Heart left ventricle (tissue), 16 donors: ENCODE results near the gene JOSD2. TPM values are rescaled to one million over a fixed set of nuclear protein-coding genes. Genes with fewer than 3 reads are reported as not detected.
A peak's percentile ranks its signal among the peaks of the same experiment; 100 is the strongest.

ENCODE experiments used
- ATAC-seq, 4 donors: fragments of 200-7000 bp; cut with Tn5 transposase; one replicate each; pipeline ENCODE4 v1.9.1; 2020 to 2022; ENCODE audit warnings: moderate library complexity in 4 of 4, mild to moderate bottlenecking in 3 of 4, moderate number of reproducible peaks in 1 of 4
- DNase-seq, 5 donors: peaks; one replicate each; pipeline ENCODE4 v3.0.0-alpha.2; 2020
- H3K27ac ChIP-seq, 12 donors: fragments of 200-600 bp; sonication (generic) in 4 of 12; one replicate each; pipeline versions ENCODE4 v1.5.0 to v1.8.0; 2016 to 2022; ENCODE audit warnings: mild to moderate bottlenecking in 2 of 12
- H3K27me3 ChIP-seq, 9 donors: fragments of 200-600 bp; sonication (generic) in 2 of 9; one replicate each; pipeline versions ENCODE4 v1.5.1 to v1.8.0; 2016 to 2022; ENCODE audit warnings: mild to moderate bottlenecking in 3 of 9
- H3K36me3 ChIP-seq, 9 donors: fragments of 200-600 bp; sonication (generic) in 2 of 9; one replicate each; pipeline versions ENCODE4 v1.5.0 to v1.8.0; 2018 to 2022; ENCODE audit warnings: mild to moderate bottlenecking in 2 of 9
- H3K4me1 ChIP-seq, 12 donors: fragments of 200-600 bp; sonication (generic) in 4 of 12; one replicate each; pipeline versions ENCODE4 v1.5.0 to v1.8.0; 2016 to 2022; ENCODE audit warnings: mild to moderate bottlenecking in 3 of 12
- H3K4me3 ChIP-seq, 12 donors: fragments of 200-600 bp; sonication (generic) in 4 of 12; one replicate each; pipeline versions ENCODE4 v1.5.0 to v1.8.0; 2017 to 2022; ENCODE audit warnings: mild to moderate bottlenecking in 9 of 12, moderate library complexity in 4 of 12
- H3K9me3 ChIP-seq, 12 donors: fragments of 200-600 bp; sonication (generic) in 4 of 12; one replicate each; pipeline versions ENCODE4 v1.5.0 to v1.8.0; 2016 to 2022; ENCODE audit warnings: mild to moderate bottlenecking in 1 of 12
- POLR2A ChIP-seq, 2 donors: fragments of 450-650 bp; IDR thresholded peaks; one replicate each; pipeline ENCODE4 v1.6.1; 2017; ENCODE audit warnings: antibody characterized with exemption in 2 of 2, mild to moderate bottlenecking in 2 of 2, moderate library complexity in 2 of 2
- WGBS, 4 donors: extraction: QIAGEN DNeasy Blood & Tissue Kit in 2 of 4; methylation state at CpG; one replicate each; pipeline versions ENCODE4 v1.1.5 to v1.1.7; 2013 to 2018; 5-methylcytosine and 5-hydroxymethylcytosine counted together
- intact Hi-C, 10 donors: fragments of 100-400 bp; cut with DNase I; formaldehyde crosslinking; loops; one replicate each; pipeline versions ENCODE4 v1.11.1 to v1.14.2; 2022
- polyA plus RNA-seq, 2 donors: library from polyadenylated mRNA; stranded (reverse); fragments of 200-250 nt; gene quantifications; one replicate each; pipeline ENCODE4 v1.2.3, GENCODE V29; 2013
- total RNA-seq, 9 donors: library from RNA; depleted of rRNA in 2 of 9; stranded (reverse); fragments of >200 nt in 2 of 9; fragmentation: NEBNext Ultra II Directional in 3 of 9; extraction: Animal tissue kit (Norgen Biotek cat#: 25700) in 3 of 9; gene quantifications; one replicate each; pipeline versions ENCODE4 v1.1.0 to v1.2.4, GENCODE V29; 2016 to 2023
- TF ChIP-seq, protein P1 (sequence below), 12 donors: fragments of 200-600 bp; sonication (generic) in 4 of 12; IDR thresholded peaks; one replicate each; pipeline versions ENCODE4 v1.5.0 to v1.8.0; 2018 to 2022; ENCODE audit warnings: antibody characterized with exemption in 12 of 12, mild to moderate bottlenecking in 5 of 12
- donor health status: ischemic (EF 13 %, LVEDD 7.1; RV severe dilation, severe dysfunction).
- donor health status: healthy with polysubstance abuse.
- donor health status: DM: no; HTN: yes; CAD: no.
- donor health status: DM: no; HTN: no; CAD: no.
- donor health status: ischemic (EF 25% LVEDD 6.9; RV normal size, moderate dysfunction).
- donor health status: ischemic (EF 25% LVEDD 5.7; RV mildly dilated, moderate dysfunction).
- donor health status: healthy.
- donor health status: DM: yes; HTN: yes; CAD: no.
- donor health status: ischemic (EF 35%, LVEDD 5.7; RV mildly dilated, moderate dysfunction).
- donor health status: nonischemic (EF 11% LVEDD 7.7; RV severe dilation, severe dysfunction).
- donor health status: DM: yes; HTN: yes; CAD: no.
- donor health status: PGD.
- donor health status: ischemic (EF 29% LVEDD 5.4; RV normal size, mild dysfunction).
- donor health status: nonischemic (EF 23%, LVEDD 6.1; RV moderate dilation, normal function).

JOSD2 gene
- total and polyA plus RNA-seq, 11 donors: 18.7 to 49.7 (median 30.8) TPM

DNA sequence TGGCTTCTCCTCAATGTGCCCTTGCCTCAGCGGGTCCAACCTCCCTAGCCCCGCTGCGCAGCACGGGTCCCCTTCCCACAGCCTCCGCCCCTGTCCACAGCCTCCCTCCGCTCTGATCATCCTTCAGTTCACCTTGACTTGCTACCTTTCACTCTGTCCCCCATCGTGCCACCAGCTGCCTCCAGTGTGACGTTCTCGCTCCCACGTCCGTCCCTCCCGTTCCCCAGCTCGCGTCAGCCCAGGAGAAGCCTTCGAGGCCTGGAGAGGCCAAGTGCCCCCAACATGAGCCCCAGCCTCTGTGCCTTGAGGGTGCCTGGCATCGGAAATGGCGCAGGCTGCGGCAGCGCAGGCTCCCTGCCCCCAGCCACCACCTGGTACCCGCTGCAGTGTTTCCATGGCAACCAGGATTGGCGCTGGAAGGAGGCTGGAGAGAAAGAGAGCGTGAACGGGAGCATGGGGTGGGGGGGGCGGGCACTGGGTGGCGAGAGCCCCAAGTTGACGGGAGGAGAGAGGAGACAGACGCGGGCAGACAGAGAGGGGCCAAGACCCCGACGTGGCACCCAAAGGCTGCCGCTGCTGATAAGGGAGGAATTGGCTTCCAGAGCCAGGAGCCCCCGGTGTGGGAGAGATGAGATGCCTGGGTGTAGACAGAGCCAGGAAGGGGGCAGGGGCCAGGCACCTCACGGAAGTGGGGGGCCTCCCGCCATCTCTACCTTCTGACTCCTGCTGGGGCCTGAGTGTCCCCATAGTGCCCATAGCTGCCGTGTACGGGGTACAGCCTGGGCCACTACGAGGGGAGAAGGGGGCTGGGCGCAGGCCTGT, 3.6 kb upstream of the JOSD2 start:
- H3K27ac ChIP-seq: no peak overlapping the region
- TF ChIP-seq POLR2A (IDR thresholded peaks at IDR 0.05): no peak
- TF ChIP-seq, protein P1, sequence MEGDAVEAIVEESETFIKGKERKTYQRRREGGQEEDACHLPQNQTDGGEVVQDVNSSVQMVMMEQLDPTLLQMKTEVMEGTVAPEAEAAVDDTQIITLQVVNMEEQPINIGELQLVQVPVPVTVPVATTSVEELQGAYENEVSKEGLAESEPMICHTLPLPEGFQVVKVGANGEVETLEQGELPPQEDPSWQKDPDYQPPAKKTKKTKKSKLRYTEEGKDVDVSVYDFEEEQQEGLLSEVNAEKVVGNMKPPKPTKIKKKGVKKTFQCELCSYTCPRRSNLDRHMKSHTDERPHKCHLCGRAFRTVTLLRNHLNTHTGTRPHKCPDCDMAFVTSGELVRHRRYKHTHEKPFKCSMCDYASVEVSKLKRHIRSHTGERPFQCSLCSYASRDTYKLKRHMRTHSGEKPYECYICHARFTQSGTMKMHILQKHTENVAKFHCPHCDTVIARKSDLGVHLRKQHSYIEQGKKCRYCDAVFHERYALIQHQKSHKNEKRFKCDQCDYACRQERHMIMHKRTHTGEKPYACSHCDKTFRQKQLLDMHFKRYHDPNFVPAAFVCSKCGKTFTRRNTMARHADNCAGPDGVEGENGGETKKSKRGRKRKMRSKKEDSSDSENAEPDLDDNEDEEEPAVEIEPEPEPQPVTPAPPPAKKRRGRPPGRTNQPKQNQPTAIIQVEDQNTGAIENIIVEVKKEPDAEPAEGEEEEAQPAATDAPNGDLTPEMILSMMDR (IDR thresholded peaks at IDR 0.05): no peak
- H3K4me1 ChIP-seq: peaks cover 0 to 13% (median 8%) of the 10 kb centered on the region in 12 donors
- H3K36me3 ChIP-seq: no peaks in the 10 kb centered on the region
- no peak overlapping the region for H3K4me3 ChIP-seq
- ATAC-seq (no peak), DNase-seq (peak in 1 of 5 donors; percentile 43)
- peaks cover 0 to 8% (median 0%) of the 10 kb centered on the region in 9 donors for H3K27me3 ChIP-seq
- no peaks in the 10 kb centered on the region for H3K9me3 ChIP-seq
- WGBS, 4 donors: 53 to 58% (median 57%) methylated on average over 34 to 38 of the region's 38 CpGs
- intact Hi-C loops: loop anchor here in 2 of 10 donors (5.0 to 10.0 kb wide), 2 partner anchors 137 to 490 kb away; partner anchors contain the start of genes NR1H2 (in 1 of the 2), VRK3 (in 1 of the 2) and ZNF473 (in 1 of the 2)

DNA sequence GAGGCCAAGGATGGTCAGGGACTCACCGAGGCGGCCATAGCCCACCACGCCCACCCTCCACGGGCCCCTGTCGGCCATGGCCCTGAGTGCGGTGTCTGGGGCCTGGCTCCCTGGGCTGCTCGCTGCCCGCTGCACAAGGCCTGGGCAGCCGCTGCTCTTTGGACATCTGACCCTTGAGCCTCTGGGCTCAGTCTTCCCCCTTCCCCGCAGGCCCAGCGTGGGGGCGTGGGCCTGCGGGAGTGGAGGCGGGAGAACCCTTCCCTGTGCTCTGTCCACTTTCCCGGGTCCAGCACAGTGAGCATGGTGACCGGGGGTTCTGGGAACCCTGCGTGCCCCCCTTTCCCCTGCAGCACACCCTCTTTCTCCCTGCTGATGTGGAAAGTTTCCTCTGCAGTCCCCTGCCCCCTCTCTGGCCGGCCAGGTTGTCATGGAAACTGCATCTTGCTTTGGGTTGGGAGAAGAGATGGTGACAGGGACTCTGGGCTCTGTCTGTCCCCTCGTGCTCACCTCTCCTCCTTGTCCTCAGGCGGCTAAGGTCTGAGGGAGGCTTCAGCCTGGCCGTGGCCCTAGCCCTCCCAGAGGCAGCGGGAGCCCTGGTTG, 2.9 kb upstream of the JOSD2 start, which contains the start of gene ASPDH:
Gene ASPDH (minus strand): TSS at position 168 of the 600 bp plus-strand sequence. CDS start 90 bp downstream, at position 78.
- ATAC-seq (no peak), DNase-seq (peak in 1 of 5 donors; percentile 21)
- Histone ChIP-seq H3K27me3 (peaks cover 0 to 8% (median 0%) of the 10 kb centered on the region in 9 donors), H3K4me1 (peaks cover 0 to 18% (median 8%) of the 10 kb centered on the region in 12 donors), H3K4me3 (no peak within 1 kb of the TSS), H3K27ac (no peak within 1 kb of the TSS), H3K36me3 (no peaks in the 10 kb centered on the region), H3K9me3 (no peaks in the 10 kb centered on the region)
- 48 to 62% (median 54%) methylated on average over 14 to 22 of the region's 22 CpGs for WGBS, 4 donors
- TF ChIP-seq, protein P1 (IDR thresholded peaks at IDR 0.05): no peak
- TF ChIP-seq POLR2A (IDR thresholded peaks at IDR 0.05): no peak
- intact Hi-C loops: loop anchor here in 2 of 10 donors (5.0 to 10.0 kb wide), 2 partner anchors 137 to 489 kb away; partner anchors contain the start of genes NR1H2 (in 1 of the 2), VRK3 (in 1 of the 2) and ZNF473 (in 1 of the 2)

DNA sequence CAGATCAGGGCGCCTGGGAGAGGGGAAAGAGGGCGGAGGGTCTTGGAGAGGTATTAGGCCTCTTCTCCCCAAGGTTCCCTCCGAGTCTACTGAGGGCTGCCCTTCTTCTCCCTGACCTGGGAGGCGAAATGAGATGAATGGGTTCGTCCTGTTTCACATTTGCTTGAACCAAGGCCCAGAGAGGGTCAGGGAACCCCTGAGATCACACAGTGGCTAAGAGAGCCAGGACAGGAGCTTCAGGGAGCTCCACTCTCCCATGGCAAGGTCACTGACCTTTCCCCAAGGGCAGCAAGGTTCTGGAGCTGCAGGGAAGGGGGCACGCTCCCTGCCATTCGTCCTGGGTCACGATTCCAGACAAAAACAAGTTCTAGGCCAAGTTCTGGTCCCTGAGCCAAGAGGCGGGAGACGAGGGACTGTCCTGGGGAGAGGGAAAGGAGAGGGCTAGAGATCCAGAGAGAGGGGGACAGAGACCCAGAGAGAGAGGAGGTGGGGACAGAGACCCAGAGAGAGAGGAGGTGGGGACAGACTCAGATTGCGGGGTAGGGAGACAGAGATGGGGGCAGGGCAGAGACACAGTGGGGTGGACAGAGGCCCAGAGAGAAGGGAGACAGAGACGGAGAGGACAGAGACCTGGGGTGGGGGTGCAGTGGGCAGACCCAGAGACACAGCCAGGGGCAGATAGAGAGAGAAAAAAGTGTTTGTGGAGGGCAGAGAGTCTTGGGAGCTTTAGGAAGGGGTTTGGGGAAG, 2.2 kb upstream of the JOSD2 start:
- intact Hi-C loops: loop anchor here in 2 of 10 donors (5.0 to 10.0 kb wide), 2 partner anchors 136 to 488 kb away; partner anchors contain the start of genes NR1H2 (in 1 of the 2), VRK3 (in 1 of the 2) and ZNF473 (in 1 of the 2)
- ATAC-seq (no peak), DNase-seq (peak in 1 of 5 donors; percentile 14)
- no peak overlapping the region for H3K4me3 ChIP-seq
- no peaks in the 10 kb centered on the region for H3K9me3 ChIP-seq
- WGBS, 4 donors: 61 to 74% (median 70%) methylated on average over 12 of the region's 12 CpGs
- H3K36me3 ChIP-seq: no peaks in the 10 kb centered on the region
- peaks cover 0 to 20% (median 8%) of the 10 kb centered on the region in 12 donors for H3K4me1 ChIP-seq
- TF ChIP-seq, protein P1 (IDR thresholded peaks at IDR 0.05): no peak
- TF ChIP-seq POLR2A (IDR thresholded peaks at IDR 0.05): no peak
- H3K27me3 ChIP-seq: peaks cover 0 to 8% (median 0%) of the 10 kb centered on the region in 9 donors
- H3K27ac ChIP-seq: no peak overlapping the region
